OCI-M2 (cell line): Measurements from ENCODE around the gene CTNNA2.

ENCODE experiments used
- DNase-seq: peaks from one replicate; lab custom pipeline; 2025; ENCODE audit not compliant: unreplicated experiment; lab: John Stamatoyannopoulos, UW

CTNNA2 gene

GRCh38 chr2:79611448-79612016 is 98.7 kb downstream of the CTNNA2 start:
- DNase-seq, result no peak

GRCh38 chr2:79612999-79613398 is 100.1 kb downstream of the CTNNA2 start:
- DNase-seq, result no peak

- DNase-seq, result no peak
Observed at GRCh38 chr2:79619442-79619841, 106.6 kb downstream of the CTNNA2 start.

GRCh38 chr2:79619976-79620375 is 107.1 kb downstream of the CTNNA2 start:
- DNase-seq, result no peak

- no peak for DNase-seq
Observed at GRCh38 chr2:79620679-79621078, 107.8 kb downstream of the CTNNA2 start.

- no peak for DNase-seq
Observed at GRCh38 chr2:79621252-79621651, 108.4 kb downstream of the CTNNA2 start.

GRCh38 chr2:79621755-79622154 is 108.9 kb downstream of the CTNNA2 start:
- no peak for DNase-seq

- no peak for DNase-seq
Observed at GRCh38 chr2:79622508-79622907, 109.7 kb downstream of the CTNNA2 start.

- DNase-seq, result no peak
Observed at GRCh38 chr2:79627237-79627636, 114.4 kb downstream of the CTNNA2 start.

GRCh38 chr2:79630060-79630459 is 117.2 kb downstream of the CTNNA2 start:
- no peak for DNase-seq

GRCh38 chr2:79630972-79631557 is 118.2 kb downstream of the CTNNA2 start:
- DNase-seq, result no peak

GRCh38 chr2:79638410-79638809 is 125.6 kb downstream of the CTNNA2 start:
- DNase-seq, result no peak

- DNase-seq, result no peak
Observed at GRCh38 chr2:79638954-79639353, 126.1 kb downstream of the CTNNA2 start.

GRCh38 chr2:79640001-79640400 is 127.2 kb downstream of the CTNNA2 start:
- no peak for DNase-seq

GRCh38 chr2:79649531-79649930 is 136.7 kb downstream of the CTNNA2 start:
- DNase-seq, result no peak

GRCh38 chr2:79660557-79660956 is 147.7 kb downstream of the CTNNA2 start:
- DNase-seq, result no peak

- DNase-seq, result no peak
Observed at GRCh38 chr2:79665091-79665490, 152.2 kb downstream of the CTNNA2 start.

GRCh38 chr2:79666430-79666829 is 153.6 kb downstream of the CTNNA2 start:
- no peak for DNase-seq

- DNase-seq, result no peak
Observed at GRCh38 chr2:79669714-79670113, 156.9 kb downstream of the CTNNA2 start.

- no peak for DNase-seq
Observed at GRCh38 chr2:79670198-79670597, 157.3 kb downstream of the CTNNA2 start.

GRCh38 chr2:79686884-79687283 is 174.0 kb downstream of the CTNNA2 start:
- no peak for DNase-seq

- DNase-seq, result no peak
Observed at GRCh38 chr2:79695248-79695647, 182.4 kb downstream of the CTNNA2 start.

GRCh38 chr2:79697200-79697599 is 184.3 kb downstream of the CTNNA2 start:
- DNase-seq, result no peak
